Measurements from ENCODE around the gene BOD1. TPM values are rescaled to one million over a fixed set of nuclear protein-coding genes. Genes with fewer than 3 reads are reported as not detected.

The BOD1 gene
- total and polyA plus RNA-seq, 9 of the 15 experiments (the other 6 are each of a cell fraction or from before 2014, with no cell fraction given), result 10.1 to 31.6 (median 22.6) TPM

GRCh38 chr5:173625673-173626504 is 9.4 kb upstream of the BOD1 start (continued):
- TF ChIP-seq SOX6 (IDR thresholded peaks at IDR 0.05) (no peak), ATF4 (CRISPR knock-in tag; IDR thresholded peaks at IDR 0.05) (no peak), ZBTB2 (IDR thresholded peaks at IDR 0.05) (no peak), ZNF830 (CRISPR knock-in tag; IDR thresholded peaks at IDR 0.05) (no peak), FOXK1 (CRISPR knock-in tag; IDR thresholded peaks at IDR 0.05; ENCODE audit: borderline replicate concordance) (no peak), ZNF707 (CRISPR knock-in tag; conservative IDR thresholded peaks at IDR 0.05) (no peak), ERF (CRISPR knock-in tag; IDR thresholded peaks at IDR 0.05) (no peak), L3MBTL2 (IDR thresholded peaks at IDR 0.05) (peak; percentile 49; the same call in 1 of the 2 replicates), HES1 (IDR thresholded peaks at IDR 0.05; ENCODE audit: low read depth) (no peak), THRA (IDR thresholded peaks at IDR 0.05) (no peak), KLF16 (IDR thresholded peaks at IDR 0.05) (no peak), ZNF740 (CRISPR knock-in tag; IDR thresholded peaks at IDR 0.05) (no peak), ZNF740 (tag; IDR thresholded peaks at IDR 0.05) (no peak), ZBTB7A (IDR thresholded peaks at IDR 0.05; ENCODE audit: borderline replicate concordance, control insufficient read depth, low read depth, low read length) (no peak), TBL1XR1 (IDR thresholded peaks at IDR 0.05; ENCODE audit: low read length in 2 of 2) (no peak), DIDO1 (tag; IDR thresholded peaks at IDR 0.05; ENCODE audit: low read depth) (no peak), KHSRP (IDR thresholded peaks at IDR 0.05) (no peak), TOE1 (IDR thresholded peaks at IDR 0.05; ENCODE audit: borderline replicate concordance) (no peak), TOE1 (CRISPR knock-in tag; IDR thresholded peaks at IDR 0.05; ENCODE audit: borderline replicate concordance, low read depth) (no peak), CEBPB (tag; IDR thresholded peaks at IDR 0.05) (no peak), GATA2 (CRISPR knock-in tag; IDR thresholded peaks at IDR 0.05) (no peak), SMARCE1 (IDR thresholded peaks at IDR 0.05) (no peak), NFE2L1 (tag; IDR thresholded peaks at IDR 0.05; ENCODE audit: borderline replicate concordance, low read depth) (no peak), NBN (IDR thresholded peaks at IDR 0.05; ENCODE audit: low read depth) (no peak), ZNF175 (CRISPR knock-in tag; IDR thresholded peaks at IDR 0.05; ENCODE audit: low read depth) (0 out of 2 replicates have a peak, but pooled peaks have one; percentile 34)

Measured in K562 (cell line).